GM21526 (cell line): ENCODE results near the gene AMIGO3.
"Not testable (repeated sequence)": the region's sequence is repeated elsewhere in the genome, so short reads cannot be mapped to it uniquely, and the experiment has no call there.

Experiments used
- ATAC-seq: cut with Tn5 transposase; IDR thresholded peaks from one replicate; pipeline ENCODE4 v1.9.1; 2021; ENCODE audit warnings: moderate library complexity; ENCODE audit not compliant: unreplicated experiment, low FRiP score

The AMIGO3 gene

GRCh38 chr3:49719214-49719884 is at the start of gene AMIGO3:
AMIGO3 (minus strand) TSS chr3:49719684; CDS start chr3:49719465, 219 bp downstream.
- ATAC-seq, result peak; percentile 38

GRCh38 chr3:49763981-49764380 is 44.5 kb upstream of the AMIGO3 start:
- ATAC-seq, result no peak

GRCh38 chr3:49761661-49762060 is 42.2 kb upstream of the AMIGO3 start:
- ATAC-seq, result no peak

- no peak for ATAC-seq
Measured at GRCh38 chr3:49759226-49759625, 39.7 kb upstream of the AMIGO3 start.

- no peak for ATAC-seq
Measured at GRCh38 chr3:49757197-49757596, 37.7 kb upstream of the AMIGO3 start.

GRCh38 chr3:49756036-49756435 is 36.6 kb upstream of the AMIGO3 start:
- no peak for ATAC-seq

GRCh38 chr3:49754536-49754935 is 35.1 kb upstream of the AMIGO3 start:
- no peak for ATAC-seq

GRCh38 chr3:49751501-49751900 is 32.0 kb upstream of the AMIGO3 start:
- ATAC-seq, result no peak

GRCh38 chr3:49750056-49750455 is 30.6 kb upstream of the AMIGO3 start:
- no peak for ATAC-seq

- not testable (repeated sequence) for ATAC-seq
Measured at GRCh38 chr3:49748874-49749273, 29.4 kb upstream of the AMIGO3 start.

GRCh38 chr3:49747792-49748480 is 28.5 kb upstream of the AMIGO3 start:
- ATAC-seq, result no peak

GRCh38 chr3:49745986-49746385 is 26.5 kb upstream of the AMIGO3 start:
- ATAC-seq, result no peak

- no peak for ATAC-seq
Measured at GRCh38 chr3:49740427-49740826, 20.9 kb upstream of the AMIGO3 start.

GRCh38 chr3:49738067-49738713 is 18.7 kb upstream of the AMIGO3 start:
- no peak for ATAC-seq

GRCh38 chr3:49734752-49735151 is 15.3 kb upstream of the AMIGO3 start:
- ATAC-seq, result no peak

- ATAC-seq, result no peak
Measured at GRCh38 chr3:49733551-49733950, 14.1 kb upstream of the AMIGO3 start.

- ATAC-seq, result no peak
Measured at GRCh38 chr3:49732597-49732996, 13.1 kb upstream of the AMIGO3 start.

GRCh38 chr3:49729966-49730609 is 10.6 kb upstream of the AMIGO3 start:
- no peak for ATAC-seq

- ATAC-seq, result no peak
Measured at GRCh38 chr3:49727924-49728361, 8.5 kb upstream of the AMIGO3 start.

- ATAC-seq, result no peak
Measured at GRCh38 chr3:49727154-49727923, 7.9 kb upstream of the AMIGO3 start.
